SIG-M5 treated with dmso at 0.1 percent for 504 hours (cell line): ENCODE data around the gene POU2AF1.

ENCODE experiments used
- DNase-seq: peaks from one replicate; lab custom pipeline; 2025; ENCODE audit not compliant: unreplicated experiment; lab: John Stamatoyannopoulos, UW

Gene POU2AF1

DNA sequence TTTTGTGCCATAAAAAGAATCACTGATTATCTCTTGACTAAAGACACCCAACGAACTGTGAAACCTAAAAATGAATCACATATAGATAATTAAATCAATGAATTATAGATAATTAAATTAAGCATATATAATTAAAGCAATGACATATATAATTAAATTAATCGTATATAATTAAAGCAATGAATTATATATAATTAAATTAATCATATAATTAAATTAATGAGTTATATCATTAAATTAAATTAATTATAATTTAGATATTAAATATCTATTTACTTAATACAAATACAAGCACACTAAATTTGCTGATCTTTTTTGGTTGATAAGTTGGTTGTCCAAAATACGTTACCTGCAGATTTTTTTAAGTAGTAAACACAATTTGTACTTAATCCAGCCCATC is 30.9 kb downstream of the POU2AF1 start:
- no peak for DNase-seq

DNA sequence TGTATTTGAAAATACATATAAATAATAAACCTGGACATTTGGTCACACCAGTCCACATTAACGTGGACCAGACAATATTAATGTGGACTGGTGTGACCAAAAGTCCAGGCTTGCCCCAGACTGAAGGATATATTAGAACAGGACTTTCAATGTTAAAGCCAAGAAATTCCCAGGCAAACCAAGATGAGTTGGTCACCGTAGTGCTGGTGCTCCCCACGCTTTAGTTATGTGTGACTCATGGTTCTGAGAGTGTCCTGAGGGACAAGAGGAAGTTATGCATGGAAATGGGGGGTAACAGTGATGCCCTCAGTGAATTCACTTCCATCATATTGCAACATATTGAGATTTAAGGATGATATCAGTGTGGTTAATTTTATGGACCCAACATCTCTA is 31.4 kb downstream of the POU2AF1 start:
- DNase-seq, result no peak

DNA sequence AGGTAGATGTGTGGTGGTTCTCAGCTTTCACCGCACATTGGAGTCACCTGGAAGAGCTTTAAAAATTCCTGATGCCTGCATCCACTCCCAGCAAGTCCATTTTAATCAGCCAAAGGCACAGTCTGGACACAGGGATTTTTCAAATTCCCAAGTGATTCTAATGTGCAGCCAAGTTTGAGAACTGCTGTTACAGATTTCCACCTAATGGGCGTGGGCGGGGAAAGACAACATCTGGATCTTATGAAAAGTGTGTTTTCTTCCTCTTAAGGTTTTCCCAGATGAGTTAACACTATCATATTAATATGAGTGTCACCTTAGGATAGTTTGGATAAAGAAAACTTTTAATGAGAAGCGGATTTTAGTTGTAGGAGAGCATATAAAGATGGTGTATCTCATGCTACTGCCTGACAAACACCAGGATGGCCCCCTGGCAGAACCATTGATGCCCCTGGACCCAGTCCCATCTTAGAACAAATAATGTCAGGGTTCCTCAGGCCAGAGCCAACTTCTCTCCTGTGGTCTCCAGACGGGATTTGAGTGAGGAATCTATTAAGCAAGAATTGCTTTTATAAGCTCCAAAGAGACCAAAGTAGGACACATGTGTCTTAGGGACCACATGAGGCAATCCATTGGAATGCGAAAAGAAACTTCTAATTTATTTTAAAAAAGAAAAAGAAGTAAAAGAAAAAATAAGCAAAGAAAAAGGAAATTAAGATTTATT is 31.9 kb downstream of the POU2AF1 start:
- DNase-seq, result no peak

DNA sequence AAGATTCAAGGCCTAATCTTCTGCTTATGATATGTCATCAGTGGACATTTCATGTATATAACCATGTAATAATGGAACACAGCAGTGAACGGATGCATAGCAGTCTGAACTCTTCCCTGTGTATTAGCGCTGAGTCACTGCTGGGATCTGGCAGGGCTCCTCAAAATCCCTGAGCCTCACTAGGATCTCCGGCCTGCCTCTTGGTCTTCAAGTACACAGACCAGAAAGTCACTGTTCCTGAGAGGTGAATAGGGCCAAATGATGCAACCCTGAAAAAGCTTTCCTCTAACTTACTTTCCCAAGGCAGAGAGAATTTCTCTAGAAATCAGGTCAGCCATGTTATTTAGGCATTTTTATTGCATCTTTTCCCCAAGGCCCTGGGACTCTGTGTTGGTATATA is 35.0 kb downstream of the POU2AF1 start:
- DNase-seq, result no peak

DNA sequence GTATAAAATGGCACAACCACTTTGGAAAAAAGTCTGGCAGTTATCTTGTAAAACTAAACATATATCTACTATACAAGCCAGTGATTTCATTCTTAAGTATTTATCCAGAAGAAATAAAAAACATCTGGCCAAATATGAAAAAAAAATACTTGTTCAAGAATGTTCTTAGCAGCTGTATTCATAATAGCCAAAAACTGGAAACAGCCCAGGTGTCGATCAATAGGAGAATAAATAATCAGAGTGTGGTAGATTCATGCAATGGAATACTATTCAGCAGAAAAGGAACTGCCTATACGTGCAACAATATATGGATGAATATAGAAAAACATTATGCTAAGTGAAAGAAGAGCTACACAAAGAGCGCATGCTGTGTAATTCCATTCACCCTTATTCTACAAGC is 36.7 kb downstream of the POU2AF1 start:
- no peak for DNase-seq

DNA sequence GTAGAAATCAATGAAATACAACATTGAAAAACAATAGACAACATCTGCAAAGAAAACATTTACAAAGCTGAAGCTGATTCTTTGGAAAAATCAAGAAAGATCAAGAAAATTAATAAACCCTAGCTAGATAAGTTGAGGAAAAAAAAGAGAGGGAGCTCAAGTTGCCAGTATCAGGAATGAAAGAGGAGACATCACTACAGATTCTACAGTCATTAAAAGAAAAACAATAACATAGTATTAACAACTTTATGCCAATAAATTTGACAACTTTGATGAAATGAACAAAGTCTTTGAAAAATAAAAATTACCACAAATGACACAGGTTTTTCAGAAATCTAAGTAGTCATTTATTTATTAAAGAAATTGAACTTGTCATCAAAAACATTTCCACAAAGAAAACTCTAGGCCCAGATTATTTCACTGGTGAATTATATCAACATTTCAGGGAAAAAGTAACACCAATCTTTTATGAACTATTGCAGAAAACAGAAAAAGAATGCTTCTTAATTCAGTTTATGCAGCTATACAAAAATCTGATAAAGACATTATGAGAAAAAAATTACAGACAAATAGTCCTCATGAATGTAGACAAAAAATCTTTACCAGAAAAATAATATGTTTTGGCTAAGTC is 39.2 kb downstream of the POU2AF1 start:
- no peak for DNase-seq

DNA sequence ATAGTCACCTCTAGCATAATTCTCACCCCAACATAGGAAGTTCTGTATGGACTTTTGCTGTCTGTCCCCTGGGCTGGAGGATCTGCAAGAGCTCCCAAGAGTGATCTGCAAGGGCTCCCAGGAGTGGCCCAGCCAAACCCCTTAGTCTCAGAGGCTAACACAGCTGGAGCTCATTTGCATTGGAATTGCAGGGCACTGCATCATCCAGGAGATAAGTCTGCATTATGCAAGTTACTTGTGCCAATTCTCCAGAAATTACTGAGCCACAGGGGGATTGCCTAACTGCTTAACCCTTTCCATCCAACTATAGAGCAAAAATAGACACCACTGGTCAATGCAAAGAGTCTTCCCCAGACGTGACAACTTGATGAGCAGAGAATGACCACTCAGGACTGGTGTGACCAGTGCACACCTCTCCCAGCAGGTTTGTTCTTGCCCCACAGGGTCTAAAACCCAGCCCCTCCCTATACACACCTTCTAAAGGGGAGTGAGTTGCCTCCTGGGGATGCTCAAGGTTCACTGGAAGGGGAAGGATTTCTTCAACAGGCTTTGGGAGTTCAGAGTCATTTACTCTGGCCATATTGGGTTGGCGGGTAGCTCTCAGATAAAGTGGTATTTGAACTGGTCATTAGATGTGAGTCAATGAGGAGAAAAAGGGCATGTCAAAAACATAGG is 42.4 kb downstream of the POU2AF1 start:
- DNase-seq, result no peak

DNA sequence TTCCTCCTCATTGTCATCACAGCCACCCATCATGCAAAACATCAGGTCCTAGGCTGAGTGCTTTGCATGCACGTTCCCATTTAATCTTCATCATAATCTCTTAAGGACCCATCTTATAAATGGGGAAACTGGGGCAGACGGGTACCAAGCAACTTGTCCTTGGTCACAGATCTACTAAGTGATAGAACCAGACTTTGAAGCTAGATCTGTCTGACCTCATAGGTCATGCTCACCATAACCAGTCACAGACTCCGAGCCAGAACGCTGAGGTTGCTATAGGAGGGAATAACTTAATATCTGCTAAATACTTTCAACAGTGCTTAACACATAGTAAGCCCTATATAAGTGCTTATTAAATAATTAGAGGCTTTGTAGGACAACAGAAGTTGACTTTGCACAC is 43.0 kb downstream of the POU2AF1 start:
- DNase-seq, result no peak

DNA sequence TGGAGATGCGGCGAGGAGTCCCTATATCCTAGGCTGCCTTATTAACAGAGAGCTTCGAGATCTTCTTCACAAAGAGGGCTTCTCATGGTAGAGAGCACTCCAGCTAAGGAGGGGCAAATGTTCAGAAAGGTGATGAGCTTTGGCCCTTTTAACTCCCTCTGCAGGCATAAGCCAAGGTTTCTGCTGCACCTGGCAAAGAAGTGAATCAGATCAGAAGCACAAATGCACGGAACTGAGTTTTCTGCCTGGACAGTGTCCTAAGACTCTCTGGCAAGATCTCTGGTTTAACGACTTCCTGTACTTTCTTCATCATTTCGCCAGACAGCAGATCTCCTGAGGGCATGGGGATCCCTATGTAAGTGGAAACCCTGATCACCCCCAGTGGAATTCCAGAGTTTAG is 43.5 kb downstream of the POU2AF1 start:
- DNase-seq, result no peak

DNA sequence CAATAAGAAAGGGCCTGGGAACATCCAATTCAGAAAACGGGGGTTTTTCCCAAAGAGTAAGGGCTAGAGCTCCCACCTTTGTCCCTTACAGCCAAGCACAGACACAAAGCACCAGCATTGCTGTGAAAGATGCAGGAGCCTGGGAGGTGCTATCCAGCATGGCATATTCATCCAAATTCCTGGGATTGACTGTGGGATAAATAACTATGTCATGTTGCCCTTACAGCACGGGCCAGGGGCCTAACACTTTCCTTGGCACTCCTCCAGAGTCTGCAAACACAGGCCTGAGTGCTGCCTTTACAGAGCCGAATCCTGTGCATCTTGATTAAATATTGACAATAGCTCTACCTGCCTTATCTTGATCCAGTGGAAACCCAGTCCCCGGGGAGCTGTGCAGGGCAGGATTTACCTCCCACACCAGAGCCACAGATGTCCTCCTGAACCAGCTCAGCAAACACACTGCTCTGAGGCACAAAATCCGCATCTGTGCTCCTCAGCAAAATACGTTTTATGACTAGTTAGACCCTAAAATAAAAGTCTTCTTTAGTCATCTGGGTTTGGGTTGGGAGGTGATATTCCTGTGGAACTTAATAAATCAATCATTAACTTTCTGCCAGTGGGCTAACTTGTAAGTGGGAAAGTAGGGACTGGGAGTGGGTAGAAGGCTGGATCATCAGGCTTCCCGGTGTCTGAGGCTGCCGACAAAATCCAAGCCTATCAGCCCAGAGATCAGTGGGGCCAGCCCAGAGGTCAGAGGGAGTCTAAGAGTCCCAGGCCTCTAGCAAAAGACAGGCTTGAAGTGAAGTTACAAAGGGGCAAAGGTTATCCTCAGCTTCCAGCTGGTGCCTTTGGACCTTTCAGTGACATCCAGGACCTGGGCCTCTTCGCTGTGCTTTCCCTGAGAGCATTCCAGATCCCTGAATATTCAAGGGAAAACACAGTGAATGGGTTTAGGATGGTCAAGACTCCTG is 44.3 kb downstream of the POU2AF1 start:
- DNase-seq, result no peak

DNA sequence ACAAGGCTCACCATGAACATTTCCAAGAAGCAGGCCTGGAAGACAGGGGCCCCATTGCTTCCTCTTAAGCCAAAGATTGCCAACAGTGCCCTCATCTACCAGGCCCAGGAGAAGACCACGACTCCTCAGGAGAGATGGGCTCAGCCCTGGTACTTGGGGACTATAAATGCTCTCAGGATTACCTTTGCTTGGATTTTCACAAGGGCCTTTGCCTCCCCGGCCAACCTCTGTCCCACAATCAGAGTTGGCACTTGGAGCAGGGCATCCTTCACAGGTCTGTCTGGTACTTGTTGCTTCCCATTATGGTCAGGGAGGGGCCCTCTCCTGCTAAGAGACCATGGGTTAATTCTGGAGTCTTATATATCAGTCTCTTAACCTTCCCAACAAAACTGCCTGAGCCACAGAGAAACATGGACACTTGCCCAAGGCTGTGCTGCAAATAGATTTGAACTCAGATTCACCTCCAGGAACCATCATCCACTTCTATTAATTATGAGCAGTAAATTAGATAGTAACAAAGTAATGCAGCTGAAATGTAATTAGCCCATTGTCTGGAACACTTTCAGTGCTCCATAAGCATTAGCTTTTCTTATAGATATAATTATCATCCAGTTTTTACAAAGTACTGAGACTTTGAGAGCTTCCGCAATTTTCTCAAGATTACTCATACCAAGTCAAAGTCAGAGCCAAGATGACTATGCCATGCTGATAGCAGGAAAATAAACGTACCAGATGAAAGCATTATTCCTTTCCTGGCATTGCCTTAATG is 47.2 kb downstream of the POU2AF1 start:
- no peak for DNase-seq

DNA sequence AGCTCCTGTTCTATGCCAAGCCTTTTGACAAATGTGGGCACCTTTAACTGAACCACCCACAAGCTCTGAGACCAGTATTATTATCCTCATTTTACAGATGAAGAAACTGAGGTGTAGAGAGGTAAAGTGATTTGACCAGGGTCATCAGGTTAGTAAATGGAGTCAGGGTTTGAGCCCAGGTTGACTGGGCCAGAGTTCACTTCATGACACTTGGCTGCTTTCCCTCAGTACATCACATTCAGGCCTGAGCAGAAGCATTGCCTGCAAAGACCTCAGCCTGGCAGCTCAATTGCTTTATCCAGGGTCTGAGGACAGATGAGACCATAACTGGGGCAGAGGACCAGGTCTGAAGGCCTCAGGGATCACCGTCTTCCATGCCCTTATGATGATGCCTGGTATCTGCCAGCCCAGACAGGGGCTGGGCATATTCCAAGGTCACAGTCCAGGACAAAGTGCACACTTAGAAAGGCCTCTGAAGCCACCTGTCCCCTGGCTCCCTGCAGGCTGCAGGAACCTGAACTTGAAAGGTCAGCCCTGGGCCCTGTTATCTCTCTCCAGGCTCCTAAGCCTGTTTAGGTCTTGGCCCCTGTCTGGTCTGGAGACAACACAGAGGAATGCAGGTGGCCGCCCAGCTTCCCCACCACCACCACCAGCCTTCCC is 48.7 kb downstream of the POU2AF1 start:
- DNase-seq, result no peak

DNA sequence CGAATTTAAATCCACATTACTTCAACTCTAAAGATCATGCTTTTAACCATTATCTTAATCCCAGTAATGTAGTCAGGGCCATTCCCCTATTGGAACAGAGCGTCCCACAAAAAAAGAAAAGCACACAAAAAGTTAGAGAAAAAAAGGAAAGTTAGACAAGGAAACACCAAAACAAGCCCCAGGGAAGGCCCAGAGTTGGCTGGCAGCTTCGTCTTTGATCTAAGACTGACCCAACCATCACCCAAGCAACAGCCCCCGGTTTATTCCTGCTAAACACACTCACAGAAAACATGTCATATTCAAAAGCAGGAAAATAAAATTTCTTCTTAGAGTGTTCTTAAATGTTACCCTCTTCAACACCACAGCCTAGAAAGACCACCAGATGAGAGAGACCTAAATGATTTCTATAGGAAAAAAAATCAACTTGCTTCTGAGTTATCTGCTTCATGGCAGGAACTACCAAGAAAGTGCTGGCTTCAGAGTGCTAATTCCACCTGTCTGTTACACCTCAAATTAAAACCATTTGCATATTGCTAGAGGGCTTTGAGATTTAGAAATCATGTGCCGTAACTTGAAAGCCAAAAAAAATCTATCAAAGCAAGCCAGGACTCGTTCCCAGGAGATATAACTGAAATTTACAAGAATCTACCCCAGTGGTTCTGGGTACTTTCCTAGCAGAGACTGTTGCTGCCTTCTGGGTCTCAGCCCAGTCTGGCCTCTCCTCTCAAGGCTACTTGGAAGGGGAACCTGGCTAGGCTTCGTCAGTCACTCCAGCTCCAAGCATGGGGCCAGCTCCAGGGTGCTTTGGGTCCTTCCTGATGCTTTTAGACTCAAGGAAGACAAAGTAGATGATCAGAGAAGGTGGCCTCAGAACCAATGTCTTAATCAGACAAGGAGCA is 49.5 kb downstream of the POU2AF1 start:
- no peak for DNase-seq

DNA sequence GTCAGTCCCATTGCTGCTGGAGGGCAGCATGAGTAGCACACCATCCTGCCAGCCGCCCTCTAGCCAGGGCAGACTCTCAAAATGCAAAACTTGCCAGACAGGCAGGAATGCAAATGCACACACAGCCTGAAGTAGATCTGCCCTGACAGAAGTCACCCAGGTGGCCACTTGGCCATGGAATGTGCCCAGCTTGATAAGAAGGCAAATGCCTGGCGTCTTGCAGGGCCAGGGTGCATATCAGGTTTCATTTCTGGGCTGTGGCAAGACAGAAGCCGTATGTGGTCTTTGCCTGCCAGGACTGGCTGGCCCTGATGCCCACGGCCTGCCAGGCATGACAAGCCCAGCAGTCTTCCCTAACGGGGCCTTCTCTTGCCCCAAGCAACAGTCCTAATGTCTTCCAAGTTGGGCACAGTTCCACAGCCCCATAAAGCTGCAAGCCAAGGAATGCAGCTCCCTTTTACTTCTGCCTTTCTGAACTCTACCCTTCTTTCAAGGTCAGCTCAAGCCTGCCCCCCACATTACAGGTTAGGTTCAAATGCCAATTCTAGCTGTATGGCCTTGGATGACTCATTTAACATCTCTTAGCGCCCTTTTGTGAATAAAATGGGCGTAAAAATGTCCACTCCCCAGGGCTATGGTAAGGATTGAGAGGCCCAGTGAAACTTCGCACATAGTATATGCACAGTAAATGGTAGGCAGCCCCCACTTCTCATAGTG is 51.0 kb downstream of the POU2AF1 start:
- DNase-seq, result no peak

DNA sequence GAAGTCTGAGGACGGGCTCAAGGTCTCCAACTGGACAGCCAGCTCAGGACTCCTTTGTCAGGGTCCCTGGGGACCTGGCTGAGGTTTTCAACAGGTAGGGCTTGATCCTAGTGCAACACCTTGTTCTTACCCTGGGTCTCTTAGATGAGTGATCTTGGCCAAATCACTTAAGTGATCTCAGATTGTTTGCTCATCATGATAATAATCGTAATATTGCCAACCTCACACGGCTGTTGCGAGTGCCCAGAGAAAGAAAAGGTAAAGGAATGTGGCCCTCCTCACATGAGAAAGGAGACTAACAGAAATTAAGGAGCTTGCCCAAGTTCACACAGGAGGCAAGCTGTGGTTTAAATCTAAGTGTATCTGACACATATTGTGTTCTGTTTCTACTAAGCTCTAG is 52.3 kb downstream of the POU2AF1 start:
- no peak for DNase-seq

DNA sequence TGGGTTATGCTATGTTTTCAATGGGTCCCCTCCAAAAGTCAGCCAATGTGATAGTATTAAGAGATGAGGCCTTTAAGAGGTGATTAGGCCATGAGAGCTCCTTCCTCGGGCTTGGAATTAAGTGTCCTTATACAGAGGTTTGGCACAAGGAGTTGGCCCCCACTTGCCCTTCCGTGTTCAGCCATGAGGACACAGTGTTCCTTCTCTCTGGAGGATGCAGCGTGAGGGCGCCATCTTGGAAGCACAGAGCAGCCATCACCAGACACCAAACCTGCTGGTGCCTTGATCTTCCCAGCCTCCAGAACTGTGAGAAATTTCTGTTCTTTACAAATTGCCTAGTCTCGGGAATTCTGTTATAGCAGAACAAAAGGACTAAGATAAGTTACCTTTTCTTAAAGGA is 53.8 kb downstream of the POU2AF1 start:
- no peak for DNase-seq

DNA sequence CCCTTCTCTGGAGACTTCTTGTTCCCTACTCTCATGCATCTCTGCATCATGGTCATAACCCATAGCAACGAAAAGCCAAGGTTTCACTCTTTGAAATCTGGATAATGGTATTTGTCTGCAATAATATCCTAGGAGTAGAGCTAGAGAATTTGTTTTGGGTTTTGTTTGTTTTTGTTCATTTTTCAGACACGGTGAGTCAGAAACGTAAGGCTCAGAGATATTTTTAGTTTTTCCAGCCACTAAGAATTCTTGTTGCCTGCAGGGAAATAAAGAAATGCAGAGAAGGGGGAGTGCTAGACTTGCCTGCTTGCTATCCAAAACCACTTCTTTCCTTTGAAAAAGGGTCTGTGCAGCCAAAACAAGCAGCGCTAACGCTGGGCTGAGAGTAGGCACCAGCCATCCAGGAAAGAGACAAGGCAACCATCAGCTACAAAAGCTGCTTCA is 54.8 kb downstream of the POU2AF1 start:
- DNase-seq, result no peak

DNA sequence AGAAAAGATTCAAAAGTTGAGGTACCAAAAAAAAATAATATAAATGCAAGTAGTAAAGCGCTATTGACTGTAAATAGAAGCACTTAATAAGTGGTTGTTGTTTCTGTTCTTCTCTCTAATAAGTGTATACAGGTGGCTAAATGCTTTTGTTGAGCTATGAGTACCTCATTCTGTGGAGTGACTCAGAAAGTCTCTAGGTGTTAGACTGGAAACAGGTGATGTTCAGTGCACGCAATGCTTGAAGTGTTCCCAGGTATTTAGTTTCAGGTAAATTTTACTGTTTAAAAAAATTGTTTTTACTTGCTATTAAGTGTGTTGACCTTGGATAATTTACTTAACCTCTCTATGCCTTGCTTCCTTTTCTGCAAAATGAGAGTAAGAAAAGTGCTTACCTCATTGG is 56.5 kb downstream of the POU2AF1 start:
- DNase-seq, result no peak
